ENCODE data around the gene IL32. TPM values are rescaled to one million over a fixed set of nuclear protein-coding genes. Genes with fewer than 3 reads are reported as not detected.
"Not testable (repeated sequence)": the region's sequence is repeated elsewhere in the genome, so short reads cannot be mapped to it uniquely, and the experiment has no call there.

The IL32 gene
- total RNA-seq, 2 experiments from 2014 or later: 2,504 to 2,532 TPM

DNA sequence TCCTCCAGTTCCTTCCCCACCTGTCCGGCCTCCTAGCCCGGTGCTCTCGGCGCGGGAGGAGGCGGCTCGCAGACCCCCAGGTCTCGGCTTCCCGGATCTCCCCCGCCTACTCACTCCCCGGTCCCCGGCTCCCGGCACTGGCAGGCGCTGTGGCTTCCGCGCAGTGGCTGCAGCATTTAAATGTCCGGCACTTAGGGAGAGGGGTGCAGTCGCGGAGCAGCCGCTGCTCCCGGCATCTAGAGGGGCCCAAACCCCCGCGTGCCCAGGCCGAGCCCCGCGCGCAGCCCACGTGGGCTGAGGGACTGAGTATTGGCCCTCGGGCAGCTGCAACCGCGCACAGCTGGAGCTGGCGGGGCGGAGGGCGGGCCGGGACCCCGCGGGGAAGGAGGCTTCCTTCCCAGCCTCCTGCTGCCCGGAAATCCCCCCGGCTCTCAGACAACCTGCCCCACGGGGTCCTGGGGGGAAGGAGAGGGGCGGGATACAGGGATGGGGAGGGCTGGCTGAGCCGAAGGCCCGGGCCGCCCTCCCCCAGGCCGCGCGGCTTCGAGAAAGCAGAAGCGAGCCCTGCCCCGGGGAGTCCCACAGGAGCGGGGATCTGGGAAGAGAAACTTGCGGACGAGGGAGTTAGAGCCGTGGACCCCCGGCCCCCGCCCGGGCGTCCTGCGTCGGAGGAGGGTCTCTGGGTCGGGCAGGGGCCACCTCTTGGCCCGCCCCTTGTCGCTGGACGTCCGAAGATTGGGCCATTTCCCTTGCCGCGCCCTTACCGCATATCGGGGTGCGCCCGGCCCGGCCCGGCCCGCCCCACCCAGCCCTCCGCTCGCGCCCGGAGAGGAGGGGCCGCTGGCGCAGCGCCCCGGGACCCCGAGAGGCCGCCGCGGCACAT, 19.4 kb upstream of the IL32 start, which contains the start of gene MMP25:
Gene MMP25, plus strand, starts transcription at position 804 of the 883 bp plus-strand sequence. CDS start 357 bp downstream, outside the sequence.
- H3K4me1 Mint-ChIP-seq (ENCODE audit: low read depth): peaks cover 16% of the 10 kb centered on the region
- no peaks in the 10 kb centered on the region for H3K36me3 Mint-ChIP-seq
- H3K4me3 Mint-ChIP-seq: peak within 1 kb of the TSS; percentile 68
- ChIA-PET POLR2A (interaction anchor here (1.0 to 1.1 kb wide), 2 partner anchors 15 to 89 kb away, joined by 3 read pairs; partner anchors contain the start of gene ZNF213), CTCF (interaction anchor here (1.0 to 2.2 kb wide), 4 partner anchors 11 to 17 kb away, joined by 3 to 16 read pairs (median 9); no protein-coding TSS in a partner anchor)
- intact Hi-C loops (cut with micrococcal nuclease): no loop called here
- peaks cover 29% of the 10 kb centered on the region for H3K27me3 Mint-ChIP-seq
- H3K9me3 Mint-ChIP-seq: no peaks in the 10 kb centered on the region
- no peak within 1 kb of the TSS for H3K27ac Mint-ChIP-seq
- DNase-seq: no peak

GRCh38 chr16:3046641-3047386, 18.6 kb upstream of the IL32 start:
- H3K36me3 Mint-ChIP-seq: no peaks in the 10 kb centered on the region
- CTCF ChIA-PET: interaction anchor here (1.8 to 6.2 kb wide), 4 partner anchors 12 to 83 kb away, joined by 8 to 89 read pairs (median 16); no protein-coding TSS in a partner anchor
- no peak overlapping the region for H3K4me3 Mint-ChIP-seq
- H3K27me3 Mint-ChIP-seq: peaks cover 27% of the 10 kb centered on the region
- H3K4me1 Mint-ChIP-seq (ENCODE audit: low read depth): peaks cover 23% of the 10 kb centered on the region
- no peak overlapping the region for H3K27ac Mint-ChIP-seq
- no peaks in the 10 kb centered on the region for H3K9me3 Mint-ChIP-seq
- intact Hi-C loops (cut with micrococcal nuclease): no loop called here
- POLR2A ChIA-PET: interaction anchor here (1.0 to 1.3 kb wide), 2 partner anchors 15 kb away, joined by 3 to 5 read pairs; no protein-coding TSS in a partner anchor
- no peak for DNase-seq

- intact Hi-C loops (cut with micrococcal nuclease): no loop called here
- CTCF ChIA-PET: interaction anchor here (1.5 to 6.2 kb wide), 6 partner anchors 11 to 82 kb away, joined by 4 to 89 read pairs (median 12); partner anchors contain the start of gene IL32
- no peak for DNase-seq
- H3K4me1 Mint-ChIP-seq (ENCODE audit: low read depth): peaks cover 26% of the 10 kb centered on the region
- H3K4me3 Mint-ChIP-seq: no peak overlapping the region
- no peaks in the 10 kb centered on the region for H3K36me3 Mint-ChIP-seq
- H3K27me3 Mint-ChIP-seq: peaks cover 27% of the 10 kb centered on the region
- POLR2A ChIA-PET: interaction anchor here (1.3 kb wide), 1 partner anchor 16 kb away, joined by 5 read pairs; no protein-coding TSS in a partner anchor
- no peaks in the 10 kb centered on the region for H3K9me3 Mint-ChIP-seq
- no peak overlapping the region for H3K27ac Mint-ChIP-seq
Measured at GRCh38 chr16:3047387-3047720, 18.1 kb upstream of the IL32 start.

DNA sequence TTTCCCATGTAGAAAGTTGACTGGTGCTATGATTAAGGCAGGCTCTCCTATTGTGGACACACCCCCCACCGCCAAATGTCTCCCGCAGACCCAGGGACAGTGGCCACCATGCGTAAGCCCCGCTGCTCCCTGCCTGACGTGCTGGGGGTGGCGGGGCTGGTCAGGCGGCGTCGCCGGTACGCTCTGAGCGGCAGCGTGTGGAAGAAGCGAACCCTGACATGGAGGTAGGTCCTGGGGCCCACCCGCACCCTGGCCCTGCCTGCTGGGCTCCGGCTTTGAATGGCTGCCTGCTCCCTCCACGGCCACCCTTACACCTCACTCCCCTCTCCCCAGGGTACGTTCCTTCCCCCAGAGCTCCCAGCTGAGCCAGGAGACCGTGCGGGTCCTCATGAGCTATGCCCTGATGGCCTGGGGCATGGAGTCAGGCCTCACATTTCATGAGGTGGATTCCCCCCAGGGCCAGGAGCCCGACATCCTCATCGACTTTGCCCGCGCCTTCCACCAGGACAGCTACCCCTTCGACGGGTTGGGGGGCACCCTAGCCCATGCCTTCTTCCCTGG, 15.4 kb upstream of the IL32 start:
- Mint-ChIP-seq H3K4me1 (ENCODE audit: low read depth) (peaks cover 32% of the 10 kb centered on the region), H3K9me3 (no peaks in the 10 kb centered on the region), H3K27ac (no peak overlapping the region), H3K4me3 (no peak overlapping the region), H3K27me3 (peaks cover 7% of the 10 kb centered on the region), H3K36me3 (peaks cover 9% of the 10 kb centered on the region)
- intact Hi-C loops (cut with micrococcal nuclease): no loop called here
- DNase-seq: no peak
- CTCF ChIA-PET: interaction anchor here (6.2 kb wide), 1 partner anchor 19 kb away, joined by 89 read pairs; no protein-coding TSS in a partner anchor
- POLR2A ChIA-PET: no interaction called here

- H3K4me1 Mint-ChIP-seq (ENCODE audit: low read depth): peaks cover 33% of the 10 kb centered on the region
- H3K4me3 Mint-ChIP-seq: no peak overlapping the region
- ChIA-PET CTCF (interaction anchor here (0.9 to 6.2 kb wide), 3 partner anchors 9 to 76 kb away, joined by 3 to 89 read pairs (median 3); no protein-coding TSS in a partner anchor), POLR2A (no interaction called here)
- H3K27me3 Mint-ChIP-seq: peaks cover 3% of the 10 kb centered on the region
- peaks cover 12% of the 10 kb centered on the region for H3K36me3 Mint-ChIP-seq
- intact Hi-C loops (cut with micrococcal nuclease): no loop called here
- no peaks in the 10 kb centered on the region for H3K9me3 Mint-ChIP-seq
- DNase-seq: no peak
- peak overlapping the region; percentile 38 for H3K27ac Mint-ChIP-seq
Measured at GRCh38 chr16:3050487-3050886, 15.0 kb upstream of the IL32 start.

DNA sequence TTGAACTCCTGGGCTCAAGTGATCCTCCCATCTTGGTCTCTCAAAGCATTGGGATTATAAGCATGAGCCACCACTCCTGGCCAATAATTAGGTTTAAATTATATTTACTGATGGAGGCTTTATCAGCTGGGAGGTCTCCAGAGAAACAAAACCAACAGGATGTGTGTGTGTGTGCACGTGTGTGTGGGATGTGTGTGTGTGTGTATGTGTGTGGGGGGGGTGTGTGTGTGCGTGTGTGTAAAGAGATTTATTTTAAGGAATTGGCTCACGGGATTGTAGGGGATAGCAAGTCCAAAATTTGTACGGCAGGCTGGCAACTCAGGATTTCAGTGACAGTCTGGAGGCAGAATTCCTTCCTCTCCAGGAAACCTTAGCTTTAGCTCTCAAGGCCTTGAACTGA, 14.4 kb upstream of the IL32 start:
- Mint-ChIP-seq H3K36me3 (peaks cover 14% of the 10 kb centered on the region), H3K4me1 (ENCODE audit: low read depth) (peaks cover 37% of the 10 kb centered on the region), H3K27me3 (peaks cover 3% of the 10 kb centered on the region), H3K4me3 (no peak overlapping the region), H3K27ac (peak overlapping the region; percentile 58), H3K9me3 (no peaks in the 10 kb centered on the region)
- ChIA-PET CTCF (interaction anchor here (0.9 to 6.2 kb wide), 4 partner anchors 8 to 79 kb away, joined by 3 to 89 read pairs (median 6); no protein-coding TSS in a partner anchor), POLR2A (interaction anchor here (0.8 kb wide), 1 partner anchor 11 kb away, joined by 3 read pairs; no protein-coding TSS in a partner anchor)
- no peak for DNase-seq
- intact Hi-C loops (cut with micrococcal nuclease): no loop called here

GRCh38 chr16:3051494-3051893, 13.9 kb upstream of the IL32 start:
- H3K27ac Mint-ChIP-seq: peak overlapping the region; percentile 58

DNA sequence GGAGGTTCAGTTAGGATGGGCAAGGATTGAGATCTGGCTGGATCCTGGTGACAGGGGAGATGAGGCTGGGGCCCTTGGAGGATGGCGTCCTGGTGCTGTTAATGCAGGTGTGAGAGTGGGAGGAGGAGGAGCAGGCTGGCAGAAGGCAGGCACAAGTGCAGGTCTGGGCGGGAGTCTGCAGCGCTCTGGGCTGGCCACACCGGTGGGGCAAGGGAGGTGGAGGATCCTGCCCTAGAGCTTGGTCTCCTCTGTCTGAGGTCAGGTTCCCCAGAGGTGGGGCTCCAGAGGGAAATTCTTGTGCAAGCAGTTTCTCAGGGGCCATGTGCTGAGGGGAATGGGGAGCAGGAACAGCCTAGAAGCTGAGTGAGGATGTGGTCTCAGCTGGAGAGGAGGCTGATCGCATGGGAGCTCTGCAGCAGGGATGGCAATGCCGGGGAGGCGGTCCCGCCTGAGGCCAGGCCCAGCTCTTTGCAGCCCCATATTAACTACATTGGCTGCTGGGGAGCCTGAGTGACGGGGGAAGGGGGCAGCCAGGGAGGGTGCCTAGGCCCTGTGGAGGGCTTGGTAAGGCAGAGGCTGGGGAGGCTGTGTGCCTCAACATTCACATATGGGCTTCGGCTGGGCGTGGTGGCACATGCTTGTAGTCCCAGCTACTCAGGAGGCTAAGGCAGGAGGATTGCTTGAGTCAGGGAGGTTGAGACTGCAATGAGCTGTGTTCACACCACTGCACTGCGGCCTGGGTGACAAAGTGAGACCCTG, 12.7 kb upstream of the IL32 start:
- POLR2A ChIA-PET; H3K27me3 Mint-ChIP-seq; H3K9me3 Mint-ChIP-seq; H3K4me3 Mint-ChIP-seq; DNase-seq; intact Hi-C loops (cut with micrococcal nuclease): not testable (repeated sequence)
- CTCF ChIA-PET: interaction anchor here (6.2 kb wide), 1 partner anchor 22 kb away, joined by 89 read pairs; no protein-coding TSS in a partner anchor
- Mint-ChIP-seq H3K4me1 (ENCODE audit: low read depth) (peaks cover 47% of the 10 kb centered on the region), H3K27ac (peak overlapping the region; percentile 15), H3K36me3 (peaks cover 22% of the 10 kb centered on the region)

More at GRCh38 chr16:3051494-3051893, 13.9 kb upstream of the IL32 start:
- CTCF ChIA-PET: interaction anchor here (1.1 to 6.2 kb wide), 3 partner anchors 21 to 78 kb away, joined by 3 to 89 read pairs (median 9); no protein-coding TSS in a partner anchor
- Mint-ChIP-seq H3K9me3 (no peaks in the 10 kb centered on the region), H3K36me3 (peaks cover 14% of the 10 kb centered on the region), H3K4me3 (no peak overlapping the region), H3K4me1 (ENCODE audit: low read depth) (peaks cover 39% of the 10 kb centered on the region), H3K27me3 (peaks cover 3% of the 10 kb centered on the region)
- intact Hi-C loops (cut with micrococcal nuclease): no loop called here
- DNase-seq: peak; percentile 51
- POLR2A ChIA-PET: interaction anchor here (0.8 kb wide), 1 partner anchor 12 kb away, joined by 3 read pairs; no protein-coding TSS in a partner anchor

- Mint-ChIP-seq H3K36me3 (peaks cover 22% of the 10 kb centered on the region), H3K4me1 (ENCODE audit: low read depth) (peaks cover 45% of the 10 kb centered on the region)
- intact Hi-C loops (cut with micrococcal nuclease); H3K9me3 Mint-ChIP-seq; H3K4me3 Mint-ChIP-seq; H3K27me3 Mint-ChIP-seq; POLR2A ChIA-PET; H3K27ac Mint-ChIP-seq; DNase-seq; CTCF ChIA-PET: not testable (repeated sequence)
Measured at GRCh38 chr16:3053330-3053710, 12.1 kb upstream of the IL32 start.

DNA sequence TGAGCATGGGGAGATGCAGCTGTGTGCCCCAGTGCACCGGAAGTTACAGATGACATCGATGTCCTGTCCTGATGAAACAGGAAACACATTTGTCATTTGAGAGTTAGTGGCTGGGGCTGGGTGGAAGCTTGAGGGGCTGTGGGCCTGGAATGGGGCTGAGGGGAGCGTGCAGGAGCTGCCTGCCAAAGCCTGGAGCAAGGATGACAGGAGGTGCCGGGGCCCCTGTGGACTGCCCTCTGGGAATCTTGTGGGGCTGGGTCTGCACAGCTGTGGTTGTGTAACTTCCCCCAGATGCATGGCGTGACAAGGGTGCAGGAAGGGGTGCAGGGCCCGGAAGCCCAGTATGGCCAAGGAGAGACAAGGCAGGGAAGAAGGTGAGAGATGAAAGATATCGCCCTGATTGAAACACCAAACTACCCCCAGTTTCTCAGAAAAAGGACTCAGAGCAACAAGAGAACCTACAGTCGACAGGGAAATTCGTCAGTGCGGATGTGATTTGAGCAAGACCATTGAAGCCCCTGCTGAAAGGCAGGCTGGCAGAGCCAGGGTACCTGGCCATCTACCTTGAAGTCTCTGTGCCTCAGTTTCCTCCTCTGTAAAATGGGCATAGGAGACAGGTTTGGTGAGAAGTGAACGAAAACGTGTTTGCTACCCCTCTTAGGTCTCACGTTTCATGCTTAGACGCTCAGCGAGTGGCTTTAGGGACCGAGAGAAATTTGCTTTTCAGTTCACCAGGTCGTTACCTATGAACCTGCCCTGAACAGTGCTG, 10.3 kb upstream of the IL32 start:
- POLR2A ChIA-PET: no interaction called here
- peaks cover 23% of the 10 kb centered on the region for H3K36me3 Mint-ChIP-seq
- DNase-seq: peak; percentile 47
- H3K27me3 Mint-ChIP-seq: no peaks in the 10 kb centered on the region
- intact Hi-C loops (cut with micrococcal nuclease): no loop called here
- peaks cover 51% of the 10 kb centered on the region for H3K4me1 Mint-ChIP-seq (ENCODE audit: low read depth)
- H3K4me3 Mint-ChIP-seq: peak overlapping the region; percentile 12
- CTCF ChIA-PET: interaction anchor here (0.7 to 6.4 kb wide), 2 partner anchors 24 to 74 kb away, joined by 3 to 92 read pairs; no protein-coding TSS in a partner anchor
- H3K27ac Mint-ChIP-seq: peak overlapping the region; percentile 88
- H3K9me3 Mint-ChIP-seq: no peaks in the 10 kb centered on the region
